Activated CD8-positive, alpha-beta memory T cell treated with anti-CD3 and anti-CD28 coated beads, Interleukin-2, amount 10 ng/mL, durations not matched to agents 7 days and 5 days (primary cell): ENCODE results near the gene RRAS2. TPM values are rescaled to one million over a fixed set of nuclear protein-coding genes. Genes with fewer than 3 reads are reported as not detected.
"Not testable (repeated sequence)": the region's sequence is repeated elsewhere in the genome, so short reads cannot be mapped to it uniquely, and the experiment has no call there.

Experiments
- ATAC-seq: fragments of 150-1000 bp; cut with Tn5 transposase; one replicate; pipeline ENCODE4 v1.10.0; 2021; ENCODE audit warnings: moderate library complexity
- CTCF ChIA-PET: fragments of 350-600 bp; sonication (Branson Sonifier 250); formaldehyde crosslinking; loops from one replicate; lab custom pipeline; 2021; ENCODE audit warnings: antibody characterized with exemption; lab: Charles Lee
- DNase-seq: peaks from one replicate; pipeline ENCODE4 v3.0.0-alpha.2; 2020
- H3K27ac Mint-ChIP-seq: one replicate; pipeline ENCODE4 v1.8.0; 2021; ENCODE audit warnings: mild to moderate bottlenecking, mixed read lengths
- H3K27me3 Mint-ChIP-seq: one replicate; pipeline ENCODE4 v1.8.0; 2021; ENCODE audit warnings: mixed read lengths
- H3K36me3 Mint-ChIP-seq: one replicate; pipeline ENCODE4 v1.8.0; 2021; ENCODE audit warnings: mild to moderate bottlenecking, mixed read lengths
- H3K4me1 Mint-ChIP-seq: one replicate; pipeline ENCODE4 v1.8.0; 2021; ENCODE audit warnings: mixed read lengths
- H3K4me3 Mint-ChIP-seq: one replicate; pipeline ENCODE4 v1.8.0; 2021; ENCODE audit warnings: mild to moderate bottlenecking, moderate library complexity, mixed read lengths
- H3K9me3 Mint-ChIP-seq: one replicate; pipeline ENCODE4 v1.8.0; 2022; ENCODE audit warnings: low read depth, mixed read lengths
- total RNA-seq, 2 experiments: library from RNA; stranded (reverse); gene quantifications; one replicate each; pipeline ENCODE4 v1.2.3, GENCODE V29; 2021

The RRAS2 gene
- total RNA-seq: 10 to 100 TPM; 74.8 to 76.1 TPM

DNA sequence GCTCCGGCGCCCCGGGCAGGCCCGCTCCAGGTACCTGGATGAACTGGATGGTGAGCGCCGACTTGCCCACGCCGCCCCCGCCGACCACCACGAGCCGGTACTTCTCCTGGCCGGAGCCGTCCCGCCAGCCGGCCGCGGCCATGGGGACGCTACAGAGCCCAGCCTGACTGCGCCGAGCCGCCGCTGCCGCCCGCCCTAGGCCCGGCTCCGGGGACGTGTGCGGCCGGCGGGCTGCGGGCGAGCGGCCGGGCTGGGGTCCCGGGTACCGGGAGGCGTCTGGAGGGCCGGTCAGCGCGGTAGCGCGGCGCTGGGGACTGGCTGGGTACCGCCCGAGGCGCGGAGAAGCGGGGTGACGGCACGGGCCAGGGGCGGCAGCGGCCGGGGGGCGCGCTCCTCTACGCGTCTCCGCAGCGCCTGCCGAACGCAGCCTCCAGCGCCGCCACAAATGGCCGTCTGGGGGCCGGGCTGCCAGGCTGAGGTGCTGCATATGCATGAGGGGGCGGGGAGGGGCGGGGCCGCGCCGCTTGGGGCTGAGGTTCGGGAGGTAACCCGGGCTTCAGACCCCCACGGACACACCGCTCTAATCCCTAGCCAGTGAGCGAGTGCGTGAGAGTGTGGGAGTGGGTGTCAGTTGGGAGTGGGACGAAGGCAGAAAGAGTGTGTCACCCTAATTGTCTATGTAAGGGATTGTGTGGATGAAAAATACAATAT, at the start of gene RRAS2:
RRAS2 (minus strand) TSS at position 455 of the 711 bp plus-strand sequence; CDS start at position 142, 313 bp downstream.
- peak; percentile 87 for DNase-seq
- no peaks in the 10 kb centered on the region for H3K9me3 Mint-ChIP-seq
- H3K27ac Mint-ChIP-seq: peak within 1 kb of the TSS; percentile 86
- peaks cover 50% of the 10 kb centered on the region for H3K4me1 Mint-ChIP-seq
- H3K4me3 Mint-ChIP-seq: peak within 1 kb of the TSS; percentile 94
- peak; percentile 94 for ATAC-seq
- peaks cover 7% of the 10 kb centered on the region for H3K27me3 Mint-ChIP-seq
- H3K36me3 Mint-ChIP-seq: peaks cover 22% of the 10 kb centered on the region
- CTCF ChIA-PET: interaction anchor here (1.0 to 1.5 kb wide), 5 partner anchors 16 to 37 kb away, joined by 3 to 4 read pairs (median 3); no protein-coding TSS in a partner anchor

DNA sequence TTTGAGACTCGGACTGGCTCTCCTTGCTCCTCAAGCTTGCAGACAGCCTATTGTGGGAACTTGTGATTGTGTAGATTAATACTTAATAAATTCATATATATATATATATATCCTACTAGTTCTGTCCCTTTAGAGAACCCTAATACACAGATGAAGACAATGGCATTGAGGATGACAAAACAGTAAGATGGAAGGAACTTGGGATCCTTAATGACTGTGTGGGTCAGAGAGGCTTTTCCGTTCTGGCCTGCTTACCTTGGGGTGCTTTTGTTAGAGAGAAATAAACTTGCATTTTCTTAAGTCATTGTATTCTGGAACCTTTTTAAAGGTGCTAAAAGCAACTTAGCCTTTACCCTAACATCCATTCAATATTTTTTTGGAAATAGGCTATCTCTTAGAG, 49.6 kb upstream of the RRAS2 start:
- DNase-seq: no peak
- CTCF ChIA-PET: interaction anchor here (1.0 to 1.2 kb wide), 2 partner anchors 10 to 108 kb away, joined by 3 to 5 read pairs; no protein-coding TSS in a partner anchor
- no peaks in the 10 kb centered on the region for H3K27me3 Mint-ChIP-seq
- no peak overlapping the region for H3K4me3 Mint-ChIP-seq
- peaks cover 6% of the 10 kb centered on the region for H3K36me3 Mint-ChIP-seq
- no peak for ATAC-seq
- H3K27ac Mint-ChIP-seq: no peak overlapping the region
- H3K4me1 Mint-ChIP-seq: peaks cover 33% of the 10 kb centered on the region
- H3K9me3 Mint-ChIP-seq: no peaks in the 10 kb centered on the region

DNA sequence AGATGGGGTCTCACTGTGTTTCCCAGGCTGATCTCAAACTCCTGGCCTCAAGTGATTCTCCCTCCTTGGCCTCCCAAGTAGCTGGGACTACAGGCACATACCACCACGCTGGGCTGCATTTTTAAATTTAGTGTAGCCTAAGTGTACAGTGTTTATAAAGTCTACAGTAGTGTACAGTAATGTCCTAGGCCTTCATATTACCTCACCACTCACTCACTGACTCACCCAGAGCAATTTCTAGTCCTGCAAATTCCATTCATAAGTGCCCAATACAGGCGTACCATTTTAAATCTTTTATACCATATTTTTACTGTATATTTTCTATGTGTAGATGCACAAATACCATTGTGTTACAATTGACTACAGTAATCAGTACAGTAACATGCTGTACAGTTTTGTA, 47.1 kb upstream of the RRAS2 start:
- not testable (repeated sequence) for H3K27ac Mint-ChIP-seq, H3K9me3 Mint-ChIP-seq, H3K36me3 Mint-ChIP-seq, DNase-seq, ATAC-seq, H3K4me3 Mint-ChIP-seq, H3K27me3 Mint-ChIP-seq
- peaks cover 18% of the 10 kb centered on the region for H3K4me1 Mint-ChIP-seq
- CTCF ChIA-PET: interaction anchor here (1.2 to 1.6 kb wide), 2 partner anchors 31 to 35 kb away, joined by 3 read pairs; no protein-coding TSS in a partner anchor

DNA sequence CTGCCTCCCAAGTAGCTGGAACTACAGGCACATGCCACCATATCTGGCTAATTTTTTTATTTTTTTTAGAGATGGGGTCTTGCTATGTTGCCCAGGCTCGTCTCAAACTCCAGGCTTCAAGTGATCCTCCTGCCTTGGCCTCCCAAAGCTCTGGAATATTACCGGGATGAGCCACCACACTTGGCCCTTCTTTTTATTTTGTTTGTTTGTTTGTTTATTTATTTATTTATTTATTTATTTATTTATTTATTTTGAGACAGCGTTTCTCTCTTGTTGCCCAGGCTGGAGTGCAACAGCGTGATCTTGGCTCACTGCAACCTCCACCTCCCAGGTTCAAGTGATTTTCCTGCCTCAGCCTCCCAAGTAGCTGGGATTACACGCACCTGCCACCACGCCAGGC, 44.5 kb upstream of the RRAS2 start:
- DNase-seq, H3K4me3 Mint-ChIP-seq, H3K9me3 Mint-ChIP-seq, H3K27me3 Mint-ChIP-seq, ATAC-seq, H3K4me1 Mint-ChIP-seq, H3K36me3 Mint-ChIP-seq, H3K27ac Mint-ChIP-seq: not testable (repeated sequence)
- CTCF ChIA-PET: interaction anchor here (0.7 to 0.8 kb wide), 3 partner anchors 9 to 837 kb away, joined by 3 read pairs; no protein-coding TSS in a partner anchor

DNA sequence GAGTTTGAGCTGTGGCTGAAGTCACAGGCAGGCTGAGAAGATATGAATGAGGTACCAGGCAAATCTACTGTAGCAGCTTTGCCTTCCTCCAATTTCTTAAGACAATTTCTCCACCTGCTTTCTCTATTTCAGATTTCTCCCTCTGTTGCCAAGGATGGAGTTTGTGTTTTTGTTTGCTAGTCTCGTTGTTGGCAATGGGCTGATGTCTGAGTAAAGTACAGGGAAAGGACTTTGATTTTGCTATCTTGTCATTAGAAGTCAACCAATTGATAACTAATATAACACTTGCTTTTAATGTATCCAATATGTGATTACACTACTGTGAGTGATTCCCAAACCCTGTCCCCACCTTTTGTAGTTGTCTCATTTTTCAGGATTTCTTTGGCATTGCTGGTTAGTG, 40.1 kb upstream of the RRAS2 start:
- Mint-ChIP-seq H3K36me3 (no peaks in the 10 kb centered on the region), H3K4me3 (no peak overlapping the region), H3K9me3 (no peaks in the 10 kb centered on the region), H3K4me1 (peaks cover 1% of the 10 kb centered on the region), H3K27me3 (peaks cover 11% of the 10 kb centered on the region), H3K27ac (no peak overlapping the region)
- ATAC-seq (no peak), DNase-seq (no peak)
- CTCF ChIA-PET: interaction anchor here (1.2 kb wide), 1 partner anchor 86 kb away, joined by 3 read pairs; no protein-coding TSS in a partner anchor

DNA sequence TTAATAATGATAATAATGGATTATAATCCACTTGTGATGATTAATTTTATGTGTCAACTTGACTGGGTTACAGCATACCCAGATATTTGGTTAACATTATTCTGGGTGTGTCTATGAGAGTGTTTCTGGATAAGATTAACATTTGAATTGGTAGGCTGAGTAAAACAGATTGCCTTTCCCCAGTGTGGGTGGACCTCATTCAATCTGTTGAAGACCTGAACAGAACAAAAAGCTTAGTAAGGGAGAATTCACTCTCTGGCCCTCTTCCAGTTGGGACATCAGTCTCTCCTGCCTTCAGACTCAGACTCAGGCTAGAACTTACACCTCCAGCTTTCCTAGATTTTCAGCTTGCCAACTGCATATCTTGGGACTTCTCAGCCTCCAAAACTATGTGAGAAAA, 37.3 kb upstream of the RRAS2 start:
- H3K4me3 Mint-ChIP-seq: no peak overlapping the region
- CTCF ChIA-PET: no interaction called here
- peaks cover 6% of the 10 kb centered on the region for H3K4me1 Mint-ChIP-seq
- no peaks in the 10 kb centered on the region for H3K9me3 Mint-ChIP-seq
- H3K27ac Mint-ChIP-seq: no peak overlapping the region
- H3K36me3 Mint-ChIP-seq: no peaks in the 10 kb centered on the region
- peaks cover 11% of the 10 kb centered on the region for H3K27me3 Mint-ChIP-seq
- DNase-seq (no peak), ATAC-seq (no peak)

DNA sequence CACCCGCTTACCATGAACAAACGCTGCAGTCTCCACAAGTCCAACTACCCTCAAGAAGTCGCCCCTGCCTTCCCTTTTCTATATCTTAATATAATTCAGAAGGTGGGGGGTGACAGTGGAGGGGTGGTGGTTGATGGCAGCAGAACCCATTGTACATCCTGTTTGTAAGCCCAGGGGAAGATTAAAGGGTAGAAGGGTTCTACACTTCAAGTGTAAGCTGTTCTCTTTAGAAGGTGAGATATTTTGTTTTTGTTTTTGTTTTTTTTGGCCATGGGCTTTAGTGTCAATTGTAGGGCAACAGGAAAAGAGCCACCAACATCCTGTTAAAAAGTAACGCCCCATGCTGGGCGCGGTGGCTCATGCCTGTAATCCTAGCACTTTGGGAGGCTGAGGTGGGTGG, 34.9 kb upstream of the RRAS2 start:
- Mint-ChIP-seq H3K27me3 (peaks cover 8% of the 10 kb centered on the region), H3K4me1 (peaks cover 6% of the 10 kb centered on the region), H3K9me3 (no peaks in the 10 kb centered on the region), H3K27ac (peak overlapping the region; percentile 68), H3K36me3 (no peaks in the 10 kb centered on the region), H3K4me3 (no peak overlapping the region)
- CTCF ChIA-PET: interaction anchor here (0.6 to 0.7 kb wide), 2 partner anchors 20 to 621 kb away, joined by 3 read pairs; no protein-coding TSS in a partner anchor
- DNase-seq (no peak), ATAC-seq (peak; percentile 47)

DNA sequence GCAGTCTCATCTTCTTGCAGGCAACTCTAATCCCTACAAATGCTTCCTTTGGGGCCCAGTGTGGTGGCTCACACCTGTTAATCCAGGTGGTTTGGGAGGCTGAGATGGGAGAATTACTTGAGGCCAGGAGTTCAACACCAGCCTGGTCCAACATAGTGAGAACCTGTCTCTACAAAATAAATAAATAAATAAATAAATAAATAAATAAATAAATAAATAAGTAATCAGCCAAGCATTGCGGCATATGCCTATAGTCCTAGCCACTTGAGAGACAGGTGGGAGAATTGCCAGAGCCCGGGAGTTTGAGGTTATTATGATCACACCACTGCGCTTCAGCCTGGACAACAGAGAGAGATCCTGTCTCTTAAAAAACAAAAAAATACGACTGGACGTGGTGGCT, 34.1 kb upstream of the RRAS2 start:
- Mint-ChIP-seq H3K4me1 (peaks cover 6% of the 10 kb centered on the region), H3K27ac (no peak overlapping the region), H3K27me3 (peaks cover 6% of the 10 kb centered on the region), H3K9me3 (no peaks in the 10 kb centered on the region), H3K36me3 (peaks cover under 1% of the 10 kb centered on the region), H3K4me3 (no peak overlapping the region)
- CTCF ChIA-PET: no interaction called here
- DNase-seq (no peak), ATAC-seq (no peak)

DNA sequence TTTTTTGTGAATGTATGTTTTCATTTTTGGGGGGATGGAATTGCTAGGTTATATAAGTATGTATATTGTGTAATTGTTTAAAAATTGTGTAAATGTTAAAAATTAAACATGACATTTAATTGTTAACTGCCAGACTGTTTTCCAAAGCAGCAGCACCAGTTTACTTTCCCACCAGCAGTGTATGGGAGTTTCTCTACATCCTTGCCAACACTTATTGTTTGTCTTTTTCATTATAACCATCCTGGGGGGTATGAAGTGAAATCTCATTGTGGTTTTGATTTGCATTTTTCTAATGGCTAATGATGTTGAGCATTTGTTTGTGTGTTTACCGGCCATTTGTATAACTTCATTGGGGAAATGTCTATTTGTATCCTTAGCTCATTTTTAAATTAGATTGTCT, 31.7 kb upstream of the RRAS2 start:
- Mint-ChIP-seq H3K4me1 (peaks cover 6% of the 10 kb centered on the region), H3K27ac (no peak overlapping the region), H3K9me3 (no peaks in the 10 kb centered on the region), H3K4me3 (no peak overlapping the region), H3K36me3 (peaks cover 2% of the 10 kb centered on the region), H3K27me3 (peaks cover 10% of the 10 kb centered on the region)
- DNase-seq (no peak), ATAC-seq (no peak)
- CTCF ChIA-PET: no interaction called here

DNA sequence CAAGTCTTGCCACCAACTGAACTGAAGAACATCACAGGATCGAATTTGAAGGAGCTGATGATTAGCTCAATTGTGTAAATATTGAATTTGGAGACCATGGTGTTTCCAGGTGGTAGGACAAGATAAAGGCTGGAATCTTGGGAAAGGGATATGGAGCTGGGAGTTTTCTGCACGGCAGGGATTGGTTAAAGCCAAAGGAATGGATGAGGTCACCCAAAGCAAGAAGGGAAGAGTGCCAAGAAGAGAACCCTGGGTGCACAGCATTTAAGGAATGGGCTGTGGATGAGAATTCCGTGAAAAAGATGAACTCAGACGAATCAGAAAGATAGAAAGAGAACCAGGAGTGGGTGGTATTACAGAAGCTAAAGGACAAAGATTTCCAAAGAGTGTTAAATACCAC, 29.4 kb upstream of the RRAS2 start:
- H3K27ac Mint-ChIP-seq: no peak overlapping the region
- H3K27me3 Mint-ChIP-seq: peaks cover 10% of the 10 kb centered on the region
- H3K4me3 Mint-ChIP-seq: no peak overlapping the region
- no peaks in the 10 kb centered on the region for H3K9me3 Mint-ChIP-seq
- H3K4me1 Mint-ChIP-seq: no peaks in the 10 kb centered on the region
- ATAC-seq: no peak
- no peak for DNase-seq
- CTCF ChIA-PET: interaction anchor here (0.7 to 2.1 kb wide), 3 partner anchors 12 to 15 kb away, joined by 3 to 5 read pairs (median 3); no protein-coding TSS in a partner anchor
- peaks cover 2% of the 10 kb centered on the region for H3K36me3 Mint-ChIP-seq

DNA sequence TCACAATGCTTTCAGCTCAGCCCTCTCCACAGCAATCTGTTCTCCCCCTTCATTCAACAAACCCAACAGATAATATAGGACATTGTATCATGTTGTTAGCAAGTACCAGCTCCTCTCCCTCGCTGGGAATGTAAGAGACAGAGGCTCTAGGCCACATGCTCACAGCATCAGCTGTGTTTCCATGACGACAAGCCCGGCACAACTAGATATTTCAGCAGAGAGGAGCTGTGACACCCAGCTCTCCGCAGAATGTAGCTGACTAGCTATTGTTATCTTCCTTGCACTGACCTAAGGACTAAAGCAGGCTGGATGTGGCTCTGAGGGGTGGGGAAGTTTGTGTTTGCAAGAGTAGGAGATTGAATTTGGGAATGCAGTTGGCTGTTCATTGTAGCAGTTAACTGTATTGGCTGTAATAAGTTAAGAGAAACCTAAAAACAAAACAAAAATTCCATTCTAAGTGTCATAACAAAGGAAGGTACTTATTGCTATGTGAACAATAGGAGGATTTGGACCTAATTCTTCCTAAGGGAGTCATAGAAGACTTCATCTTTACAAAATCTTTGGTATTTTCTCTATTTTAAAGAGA, 28.0 kb upstream of the RRAS2 start:
- no peak for ATAC-seq
- Mint-ChIP-seq H3K27ac (no peak overlapping the region), H3K4me1 (no peaks in the 10 kb centered on the region), H3K27me3 (peaks cover 10% of the 10 kb centered on the region), H3K36me3 (peaks cover 2% of the 10 kb centered on the region), H3K9me3 (no peaks in the 10 kb centered on the region), H3K4me3 (no peak overlapping the region)
- CTCF ChIA-PET: interaction anchor here (1.2 kb wide), 1 partner anchor 10 kb away, joined by 4 read pairs; no protein-coding TSS in a partner anchor
- DNase-seq: no peak

DNA sequence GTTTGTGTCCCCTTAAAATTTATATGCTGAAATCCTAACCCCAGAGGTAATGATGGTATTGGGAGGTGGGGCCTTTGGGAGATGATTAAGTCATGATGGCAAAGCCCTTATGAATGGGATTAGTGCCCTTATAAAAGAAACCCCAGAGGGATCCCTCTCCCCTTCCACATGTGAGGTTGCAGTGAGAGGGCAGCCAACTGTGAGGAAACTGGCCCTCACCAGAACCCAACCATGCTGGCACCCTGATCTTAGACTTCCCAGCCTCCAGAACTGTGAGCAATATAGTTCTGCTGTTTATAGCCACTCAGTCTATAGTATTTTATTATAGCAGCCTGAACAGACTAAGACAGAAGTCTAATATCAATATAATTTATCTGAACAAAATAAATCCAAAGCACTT, 27.1 kb upstream of the RRAS2 start:
- Mint-ChIP-seq H3K4me3 (no peak overlapping the region), H3K27me3 (peaks cover 17% of the 10 kb centered on the region), H3K9me3 (no peaks in the 10 kb centered on the region), H3K36me3 (peaks cover 2% of the 10 kb centered on the region), H3K4me1 (peaks cover 5% of the 10 kb centered on the region), H3K27ac (no peak overlapping the region)
- no peak for ATAC-seq
- CTCF ChIA-PET: no interaction called here
- DNase-seq: no peak

DNA sequence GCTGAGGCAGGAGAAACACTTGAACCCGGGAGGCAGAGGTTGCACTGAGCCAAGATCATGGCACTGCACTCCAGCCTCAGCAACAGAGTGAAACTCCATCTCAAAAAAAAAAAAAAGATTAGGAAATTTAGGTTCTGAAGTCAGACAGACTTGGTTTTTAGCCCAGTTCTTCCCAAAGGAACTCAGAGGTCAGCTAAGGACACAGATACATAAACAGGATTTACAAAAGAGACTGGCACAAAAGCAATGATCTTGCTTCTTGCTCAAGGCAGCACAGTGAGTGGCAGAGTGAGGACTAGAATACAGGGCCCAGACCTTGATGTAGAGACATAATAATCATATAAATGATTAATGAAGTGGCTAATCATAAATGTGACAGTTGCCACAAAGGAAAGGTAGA, 25.4 kb upstream of the RRAS2 start:
- CTCF ChIA-PET: interaction anchor here (1.7 kb wide), 1 partner anchor 17 kb away, joined by 5 read pairs; no protein-coding TSS in a partner anchor
- ATAC-seq (no peak), DNase-seq (no peak)
- H3K27me3 Mint-ChIP-seq: peaks cover 17% of the 10 kb centered on the region
- H3K4me1 Mint-ChIP-seq: peaks cover 7% of the 10 kb centered on the region
- no peak overlapping the region for H3K4me3 Mint-ChIP-seq
- no peaks in the 10 kb centered on the region for H3K9me3 Mint-ChIP-seq
- H3K36me3 Mint-ChIP-seq: peaks cover 2% of the 10 kb centered on the region
- H3K27ac Mint-ChIP-seq: no peak overlapping the region
